Measurements from ENCODE around the gene GNG7.
A peak's percentile ranks its signal among the peaks of the same experiment; 100 is the strongest.
"Not testable (repeated sequence)": the region's sequence is repeated elsewhere in the genome, so short reads cannot be mapped to it uniquely, and the experiment has no call there.

The GNG7 gene

GRCh38 chr19:2616741-2617392 is 85.6 kb downstream of the GNG7 start:
- no peak for DNase-seq

- DNase-seq = no peak
These were observed 86.7 kb downstream of the GNG7 start for GRCh38 chr19:2615782-2616181.

GRCh38 chr19:2613507-2614295 is 88.8 kb downstream of the GNG7 start:
- peak; percentile 52 for DNase-seq

- no peak for DNase-seq
These were observed 89.8 kb downstream of the GNG7 start for GRCh38 chr19:2612619-2613249.

- no peak for DNase-seq
These were observed 90.7 kb downstream of the GNG7 start for GRCh38 chr19:2611483-2612464.

- peak; percentile 95 for DNase-seq
These were observed 91.6 kb downstream of the GNG7 start for GRCh38 chr19:2610637-2611482.

- DNase-seq = no peak
These were observed 92.9 kb downstream of the GNG7 start for GRCh38 chr19:2609389-2610116.

GRCh38 chr19:2609034-2609388 is 93.5 kb downstream of the GNG7 start:
- not testable (repeated sequence) for DNase-seq

- DNase-seq = no peak
These were observed 93.9 kb downstream of the GNG7 start for GRCh38 chr19:2608602-2608922.

GRCh38 chr19:2607712-2608601 is 94.5 kb downstream of the GNG7 start:
- DNase-seq = no peak

GRCh38 chr19:2606774-2607173 is 95.7 kb downstream of the GNG7 start:
- DNase-seq = not testable (repeated sequence)

- not testable (repeated sequence) for DNase-seq
These were observed 96.6 kb downstream of the GNG7 start for GRCh38 chr19:2605889-2606288.

GRCh38 chr19:2604747-2605329 is 97.7 kb downstream of the GNG7 start:
- no peak for DNase-seq

GRCh38 chr19:2603334-2603733 is 99.2 kb downstream of the GNG7 start:
- DNase-seq = peak; percentile 47

- peak; percentile 88 for DNase-seq
These were observed 99.9 kb downstream of the GNG7 start for GRCh38 chr19:2602391-2603181.

- no peak for DNase-seq
These were observed 101.3 kb downstream of the GNG7 start for GRCh38 chr19:2600914-2601870.

GRCh38 chr19:2594319-2594718 is 108.2 kb downstream of the GNG7 start:
- DNase-seq = no peak

- DNase-seq = no peak
These were observed 109.7 kb downstream of the GNG7 start for GRCh38 chr19:2592824-2593223.

Measured in eye (tissue), 1 donor.